ENCODE results near the gene ATP6V1B1. TPM values are rescaled to one million over a fixed set of nuclear protein-coding genes. Genes with fewer than 3 reads are reported as not detected.

Gene ATP6V1B1
- not detected for polyA plus RNA-seq (2013)

DNA sequence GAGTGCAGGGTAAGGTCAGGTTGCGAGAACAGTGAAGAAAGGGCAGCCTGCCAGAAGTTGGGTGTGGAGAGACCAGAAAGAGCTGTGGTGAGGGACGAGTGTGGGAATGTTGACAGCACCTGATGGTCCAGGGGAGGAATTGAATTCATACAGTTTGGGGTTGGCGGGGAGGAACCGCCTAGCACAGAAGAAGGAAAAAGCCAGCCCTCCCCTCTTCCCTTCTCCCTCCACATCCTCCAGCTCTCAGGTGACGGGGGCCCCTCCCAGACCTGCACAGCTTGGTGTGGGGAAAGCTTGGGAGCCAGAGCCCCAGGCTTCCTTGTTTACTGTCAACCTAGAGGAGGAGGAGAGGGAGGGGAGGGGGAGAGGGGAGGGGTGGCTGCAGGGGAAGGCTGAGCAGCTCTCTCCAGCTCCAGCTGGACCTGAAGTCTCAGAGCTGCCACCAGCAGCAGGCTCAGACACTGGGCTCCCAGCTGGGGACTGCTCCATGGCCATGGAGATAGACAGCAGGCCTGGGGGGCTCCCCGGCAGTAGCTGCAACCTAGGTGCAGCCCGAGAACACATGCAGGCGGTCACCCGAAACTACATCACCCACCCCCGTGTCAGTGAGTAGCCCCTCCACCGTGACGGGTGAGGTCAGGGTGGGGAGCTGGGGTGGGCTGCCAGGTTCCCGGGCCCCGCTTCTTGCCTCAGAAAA, at the start of gene ATP6V1B1:
TSS of gene ATP6V1B1 (plus strand) at position 433 of the 697 bp plus-strand sequence. CDS start at position 488, 55 bp downstream.
- Histone ChIP-seq H3K27me3 (replicated peaks in 2 of 5; ENCODE audit: control insufficient read depth in 4 of 5, insufficient read depth in 5 of 5, low read length in 4 of 5) (peaks cover 0 to 33% (median 17%) of the 10 kb centered on the region in 5 experiments), H3K36me3 (ENCODE audit: control insufficient read depth in 4 of 4, insufficient read depth in 4 of 4, low read length in 3 of 4) (no peaks in the 10 kb centered on the region), H3K4me3 (ENCODE audit: control insufficient read depth in 1 of 7, extremely low read depth in 1 of 7, insufficient read depth in 4 of 7, low read depth in 2 of 7, low read length in 6 of 7) (no peak within 1 kb of the TSS), H3K27ac (ENCODE audit: insufficient read depth in 1 of 2, low read depth in 1 of 2, low read length in 2 of 2, poor library complexity in 1 of 2, severe bottlenecking in 2 of 2) (no peak within 1 kb of the TSS), H3K9me3 (ENCODE audit: control extremely low read depth in 1 of 5, control insufficient read depth in 4 of 5, insufficient read depth in 2 of 5, low read depth in 1 of 5, low read length in 4 of 5) (no peaks in the 10 kb centered on the region), H3K4me1 (ENCODE audit: control extremely low read depth in 1 of 4, control insufficient read depth in 4 of 4, insufficient read depth in 4 of 4, low read length in 3 of 4) (peaks cover 0 to 2% (median 0%) of the 10 kb centered on the region in 4 experiments)
- ChIA-PET CTCF (interaction anchor here (1.1 to 5.9 kb wide), 3 partner anchors 12 to 65 kb away, joined by 3 to 36 read pairs (median 4); no protein-coding TSS in a partner anchor), POLR2A (no interaction called here)
- DNase-seq, result no peak
- 61% methylated on average over 12 of the region's 14 CpGs for WGBS (ENCODE audit: insufficient coverage)

DNA sequence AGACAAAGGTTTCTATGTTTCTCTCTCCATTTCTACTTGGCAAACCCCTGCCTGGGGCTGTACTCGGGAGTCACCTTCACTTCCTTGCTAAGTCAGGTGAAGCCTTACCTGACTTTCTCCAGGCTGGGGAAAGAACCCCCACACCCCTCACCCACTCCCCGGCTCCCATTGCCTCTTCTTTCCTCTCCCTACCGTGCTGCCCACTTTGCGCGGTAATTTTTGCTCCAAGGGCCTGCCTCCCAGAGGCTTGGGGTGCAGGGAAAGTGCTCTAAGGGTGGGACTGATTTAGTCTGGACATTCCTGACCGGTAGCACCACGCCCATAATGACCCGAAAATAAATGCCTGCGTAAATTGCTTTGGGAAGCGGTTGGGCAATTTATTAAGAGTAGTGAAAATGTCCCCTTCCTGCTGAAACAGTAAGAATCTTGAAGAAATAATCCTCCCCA, 49.1 kb upstream of the ATP6V1B1 start:
- ChIA-PET POLR2A (no interaction called here), CTCF (no interaction called here)
- H3K9me3 ChIP-seq (ENCODE audit: control extremely low read depth in 1 of 5, control insufficient read depth in 4 of 5, insufficient read depth in 2 of 5, low read depth in 1 of 5, low read length in 4 of 5), result peaks cover 2 to 9% (median 6%) of the 10 kb centered on the region in 5 experiments
- no peak overlapping the region for H3K4me3 ChIP-seq (ENCODE audit: control insufficient read depth in 1 of 7, extremely low read depth in 1 of 7, insufficient read depth in 4 of 7, low read depth in 2 of 7, low read length in 6 of 7)
- H3K27ac ChIP-seq (ENCODE audit: insufficient read depth in 1 of 2, low read depth in 1 of 2, low read length in 2 of 2, poor library complexity in 1 of 2, severe bottlenecking in 2 of 2), result no peak overlapping the region
- H3K36me3 ChIP-seq (ENCODE audit: control insufficient read depth in 4 of 4, insufficient read depth in 4 of 4, low read length in 3 of 4), result no peaks in the 10 kb centered on the region
- peaks cover 26 to 94% (median 58%) of the 10 kb centered on the region in 5 experiments for H3K27me3 ChIP-seq (replicated peaks in 2 of 5; ENCODE audit: control insufficient read depth in 4 of 5, insufficient read depth in 5 of 5, low read length in 4 of 5)
- peaks cover 0 to 22% (median 15%) of the 10 kb centered on the region in 4 experiments for H3K4me1 ChIP-seq (ENCODE audit: control extremely low read depth in 1 of 4, control insufficient read depth in 4 of 4, insufficient read depth in 4 of 4, low read length in 3 of 4)
- no peak for DNase-seq
- WGBS (ENCODE audit: insufficient coverage), result 11% methylated on average over 8 of the region's 10 CpGs

DNA sequence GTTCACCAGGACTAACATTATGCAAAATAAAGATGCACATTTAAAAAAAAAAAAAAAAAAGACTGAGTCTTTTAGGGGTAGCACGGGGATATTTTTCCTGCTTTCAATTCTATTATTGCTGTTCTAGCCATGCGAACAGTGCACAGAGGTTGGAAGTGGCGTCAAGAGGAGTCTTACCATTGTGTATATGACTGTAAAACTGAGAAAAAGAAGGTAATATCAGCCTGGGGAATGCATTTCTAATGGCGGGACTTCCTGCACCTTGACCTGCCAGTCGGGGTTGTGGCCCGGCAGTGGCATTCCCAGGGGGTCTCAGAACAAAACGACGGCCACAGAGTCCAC, 48.5 kb upstream of the ATP6V1B1 start:
- no peak for DNase-seq
- Histone ChIP-seq H3K4me1 (ENCODE audit: control extremely low read depth in 1 of 4, control insufficient read depth in 4 of 4, insufficient read depth in 4 of 4, low read length in 3 of 4) (peaks cover 0 to 22% (median 15%) of the 10 kb centered on the region in 4 experiments), H3K4me3 (ENCODE audit: control insufficient read depth in 1 of 7, extremely low read depth in 1 of 7, insufficient read depth in 4 of 7, low read depth in 2 of 7, low read length in 6 of 7) (peak overlapping the region in 2 of 7 experiments; percentile 19 to 36), H3K27me3 (replicated peaks in 2 of 5; ENCODE audit: control insufficient read depth in 4 of 5, insufficient read depth in 5 of 5, low read length in 4 of 5) (peaks cover 26 to 99% (median 60%) of the 10 kb centered on the region in 5 experiments), H3K27ac (ENCODE audit: insufficient read depth in 1 of 2, low read depth in 1 of 2, low read length in 2 of 2, poor library complexity in 1 of 2, severe bottlenecking in 2 of 2) (no peak overlapping the region), H3K9me3 (ENCODE audit: control extremely low read depth in 1 of 5, control insufficient read depth in 4 of 5, insufficient read depth in 2 of 5, low read depth in 1 of 5, low read length in 4 of 5) (peaks cover 2 to 9% (median 6%) of the 10 kb centered on the region in 5 experiments), H3K36me3 (ENCODE audit: control insufficient read depth in 4 of 4, insufficient read depth in 4 of 4, low read length in 3 of 4) (no peaks in the 10 kb centered on the region)
- ChIA-PET CTCF (no interaction called here), POLR2A (no interaction called here)
- WGBS (ENCODE audit: insufficient coverage), result 10% methylated on average over 6 of the region's 8 CpGs

- DNase-seq, result no peak
- peaks cover 1 to 6% (median 5%) of the 10 kb centered on the region in 5 experiments for H3K9me3 ChIP-seq (ENCODE audit: control extremely low read depth in 1 of 5, control insufficient read depth in 4 of 5, insufficient read depth in 2 of 5, low read depth in 1 of 5, low read length in 4 of 5)
- 2% methylated on average over 50 of the region's 58 CpGs for WGBS (ENCODE audit: insufficient coverage)
- H3K36me3 ChIP-seq (ENCODE audit: control insufficient read depth in 4 of 4, insufficient read depth in 4 of 4, low read length in 3 of 4), result no peaks in the 10 kb centered on the region
- CTCF ChIA-PET, result interaction anchor here (1.1 kb wide), 2 partner anchors 14 to 60 kb away, joined by 4 read pairs; no protein-coding TSS in a partner anchor
- H3K27ac ChIP-seq (ENCODE audit: insufficient read depth in 1 of 2, low read depth in 1 of 2, low read length in 2 of 2, poor library complexity in 1 of 2, severe bottlenecking in 2 of 2), result no peak overlapping the region
- H3K27me3 ChIP-seq (replicated peaks in 2 of 5; ENCODE audit: control insufficient read depth in 4 of 5, insufficient read depth in 5 of 5, low read length in 4 of 5), result peaks cover 22 to 99% (median 60%) of the 10 kb centered on the region in 5 experiments
- POLR2A ChIA-PET, result no interaction called here
- peak overlapping the region in 3 of 7 experiments; percentile 19 to 40 (median 36) for H3K4me3 ChIP-seq (ENCODE audit: control insufficient read depth in 1 of 7, extremely low read depth in 1 of 7, insufficient read depth in 4 of 7, low read depth in 2 of 7, low read length in 6 of 7)
- H3K4me1 ChIP-seq (ENCODE audit: control extremely low read depth in 1 of 4, control insufficient read depth in 4 of 4, insufficient read depth in 4 of 4, low read length in 3 of 4), result peaks cover 0 to 22% (median 15%) of the 10 kb centered on the region in 4 experiments
These were observed 48.0 kb upstream of the ATP6V1B1 start for GRCh38 chr2:70887550-70888246.

DNA sequence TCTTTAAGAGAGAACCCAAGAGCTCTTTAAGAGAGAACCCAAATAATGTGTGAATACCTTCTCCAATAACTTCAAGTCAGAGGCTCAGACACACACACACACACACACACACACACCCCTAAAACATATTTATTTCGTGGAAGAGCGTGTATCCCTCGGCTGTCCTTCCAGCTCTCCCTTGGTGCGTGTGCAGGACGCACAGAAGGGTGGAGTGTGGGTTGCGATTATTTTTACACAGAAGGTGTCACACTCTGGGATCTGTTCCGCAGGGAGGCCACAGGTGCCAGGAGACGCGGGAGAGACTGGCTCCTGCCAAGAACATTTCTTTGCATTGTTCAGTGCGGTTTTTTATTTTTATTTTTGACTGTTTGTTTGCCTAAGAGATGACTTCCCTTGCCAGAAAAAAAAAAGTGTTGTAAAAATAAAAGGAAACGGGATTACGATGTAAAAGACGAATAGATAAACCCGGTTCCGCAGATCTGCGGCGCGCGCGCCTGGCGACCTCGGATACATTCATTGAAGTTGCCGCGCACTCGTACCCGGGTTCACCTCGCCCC, 47.3 kb upstream of the ATP6V1B1 start:
- H3K36me3 ChIP-seq (ENCODE audit: control insufficient read depth in 4 of 4, insufficient read depth in 4 of 4, low read length in 3 of 4), result no peaks in the 10 kb centered on the region
- peak overlapping the region in 3 of 7 experiments; percentile 10 to 38 (median 11) for H3K4me3 ChIP-seq (ENCODE audit: control insufficient read depth in 1 of 7, extremely low read depth in 1 of 7, insufficient read depth in 4 of 7, low read depth in 2 of 7, low read length in 6 of 7)
- WGBS (ENCODE audit: insufficient coverage), result 2% methylated on average over 25 of the region's 27 CpGs
- CTCF ChIA-PET, result interaction anchor here (1.1 kb wide), 3 partner anchors 14 to 59 kb away, joined by 3 to 4 read pairs (median 4); no protein-coding TSS in a partner anchor
- H3K4me1 ChIP-seq (ENCODE audit: control extremely low read depth in 1 of 4, control insufficient read depth in 4 of 4, insufficient read depth in 4 of 4, low read length in 3 of 4), result peaks cover 0 to 22% (median 15%) of the 10 kb centered on the region in 4 experiments
- POLR2A ChIA-PET, result no interaction called here
- H3K27ac ChIP-seq (ENCODE audit: insufficient read depth in 1 of 2, low read depth in 1 of 2, low read length in 2 of 2, poor library complexity in 1 of 2, severe bottlenecking in 2 of 2), result no peak overlapping the region
- no peak for DNase-seq
- peaks cover 19 to 99% (median 62%) of the 10 kb centered on the region in 5 experiments for H3K27me3 ChIP-seq (replicated peaks in 2 of 5; ENCODE audit: control insufficient read depth in 4 of 5, insufficient read depth in 5 of 5, low read length in 4 of 5)
- H3K9me3 ChIP-seq (ENCODE audit: control extremely low read depth in 1 of 5, control insufficient read depth in 4 of 5, insufficient read depth in 2 of 5, low read depth in 1 of 5, low read length in 4 of 5), result peaks cover 0 to 1% (median 0%) of the 10 kb centered on the region in 5 experiments

- CTCF ChIA-PET, result interaction anchor here (1.1 to 1.8 kb wide), 3 partner anchors 15 to 33 kb away, joined by 3 to 4 read pairs (median 4); no protein-coding TSS in a partner anchor
- Histone ChIP-seq H3K4me3 (ENCODE audit: control insufficient read depth in 1 of 7, extremely low read depth in 1 of 7, insufficient read depth in 4 of 7, low read depth in 2 of 7, low read length in 6 of 7) (peak overlapping the region in 3 of 7 experiments; percentile 10 to 38 (median 11)), H3K9me3 (ENCODE audit: control extremely low read depth in 1 of 5, control insufficient read depth in 4 of 5, insufficient read depth in 2 of 5, low read depth in 1 of 5, low read length in 4 of 5) (no peaks in the 10 kb centered on the region), H3K27ac (ENCODE audit: insufficient read depth in 1 of 2, low read depth in 1 of 2, low read length in 2 of 2, poor library complexity in 1 of 2, severe bottlenecking in 2 of 2) (no peak overlapping the region), H3K36me3 (ENCODE audit: control insufficient read depth in 4 of 4, insufficient read depth in 4 of 4, low read length in 3 of 4) (no peaks in the 10 kb centered on the region), H3K4me1 (ENCODE audit: control extremely low read depth in 1 of 4, control insufficient read depth in 4 of 4, insufficient read depth in 4 of 4, low read length in 3 of 4) (peaks cover 0 to 22% (median 15%) of the 10 kb centered on the region in 4 experiments), H3K27me3 (replicated peaks in 2 of 5; ENCODE audit: control insufficient read depth in 4 of 5, insufficient read depth in 5 of 5, low read length in 4 of 5) (peaks cover 12 to 99% (median 59%) of the 10 kb centered on the region in 5 experiments)
- WGBS (ENCODE audit: insufficient coverage), result 1% methylated on average over 63 of the region's 70 CpGs
- peak in 1 of 3 donors; percentile 34 for DNase-seq
- POLR2A ChIA-PET, result no interaction called here
These were observed 46.6 kb upstream of the ATP6V1B1 start for GRCh38 chr2:70888923-70889715.
